ENCODE results near the gene IGFL3. TPM values are rescaled to one million over a fixed set of nuclear protein-coding genes. Genes with fewer than 3 reads are reported as not detected.

IGFL3 gene
- total RNA-seq, 1 experiment from 2014 or later: not detected

DNA sequence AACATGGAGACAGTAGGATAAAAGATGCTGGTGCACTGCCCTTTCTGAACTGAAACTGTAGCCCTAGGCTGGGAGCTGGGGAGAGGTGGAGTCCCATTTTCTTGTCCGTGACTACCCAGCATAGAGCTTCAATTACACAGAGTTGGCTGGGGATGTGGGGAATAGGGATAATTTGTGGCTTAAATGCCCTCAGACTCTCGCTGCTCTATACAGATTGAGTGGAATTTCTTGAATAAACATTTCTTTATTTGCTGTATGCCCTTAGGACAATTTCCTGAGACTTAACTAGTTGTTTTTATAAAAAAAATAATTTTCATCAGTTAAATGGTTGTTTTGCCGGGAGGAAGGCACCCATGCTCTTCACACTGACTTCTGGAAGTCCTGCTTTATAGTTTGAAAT is 30.7 kb upstream of the IGFL3 start:
- Histone ChIP-seq H3K4ac (ENCODE audit: low read depth, low read length) (no peak overlapping the region), H3K27me3 (ENCODE audit: insufficient read depth, low read length) (no peaks in the 10 kb centered on the region), H3K4me1 (ENCODE audit: insufficient read depth, low read length) (no peaks in the 10 kb centered on the region), H2BK5ac (ENCODE audit: insufficient read length, low read length) (no peak overlapping the region), H4K91ac (ENCODE audit: insufficient read length, low read depth, low read length) (no peak overlapping the region), H3K56ac (ENCODE audit: insufficient read length, low read depth, low read length) (no peak overlapping the region), H3K23me2 (ENCODE audit: insufficient read length, low read depth, low read length, poor library complexity, severe bottlenecking) (no peaks in the 10 kb centered on the region), H3K18ac (ENCODE audit: insufficient read length, low read depth, low read length) (no peak overlapping the region), H3K79me2 (ENCODE audit: insufficient read depth, low read length) (no peaks in the 10 kb centered on the region), H3K4me2 (ENCODE audit: insufficient read depth, insufficient read length, low read length) (no peak overlapping the region), H3K79me1 (ENCODE audit: insufficient read depth, low read depth, low read length, poor library complexity, severe bottlenecking) (no peaks in the 10 kb centered on the region), H3T11ph (ENCODE audit: low read length) (no peak overlapping the region), H3K9ac (ENCODE audit: extremely low read depth, insufficient read length, low read length) (no peak overlapping the region), H3K27ac (ENCODE audit: insufficient read length, low read depth, low read length) (no peak overlapping the region), H4K5ac (ENCODE audit: insufficient read length, low read depth, low read length) (no peak overlapping the region), H3K23ac (ENCODE audit: insufficient read length, low read depth, low read length) (no peak overlapping the region), H4K8ac (replicated peaks; ENCODE audit: insufficient read length, low read depth, low read length) (no peak overlapping the region), H3K14ac (ENCODE audit: insufficient read depth, low read length) (no peak overlapping the region), H4K20me1 (ENCODE audit: control insufficient read depth, insufficient read depth, insufficient read length) (no peaks in the 10 kb centered on the region), H3K9me3 (ENCODE audit: control insufficient read depth, low read depth, low read length) (no peaks in the 10 kb centered on the region), H2BK20ac (ENCODE audit: low read depth, low read length, poor library complexity, severe bottlenecking) (no peak overlapping the region), H2BK120ac (ENCODE audit: low read depth, low read length, poor library complexity, severe bottlenecking) (no peak overlapping the region), H2BK15ac (ENCODE audit: low read depth, low read length) (no peak overlapping the region), H2BK12ac (ENCODE audit: insufficient read length, low read depth, low read length) (no peak overlapping the region), H2AFZ (ENCODE audit: low read length) (no peak overlapping the region), H2AK5ac (ENCODE audit: insufficient read length, low read length) (no peak overlapping the region)
- H3K9me3 Mint-ChIP-seq: no peaks in the 10 kb centered on the region
- TF ChIP-seq, protein P1, sequence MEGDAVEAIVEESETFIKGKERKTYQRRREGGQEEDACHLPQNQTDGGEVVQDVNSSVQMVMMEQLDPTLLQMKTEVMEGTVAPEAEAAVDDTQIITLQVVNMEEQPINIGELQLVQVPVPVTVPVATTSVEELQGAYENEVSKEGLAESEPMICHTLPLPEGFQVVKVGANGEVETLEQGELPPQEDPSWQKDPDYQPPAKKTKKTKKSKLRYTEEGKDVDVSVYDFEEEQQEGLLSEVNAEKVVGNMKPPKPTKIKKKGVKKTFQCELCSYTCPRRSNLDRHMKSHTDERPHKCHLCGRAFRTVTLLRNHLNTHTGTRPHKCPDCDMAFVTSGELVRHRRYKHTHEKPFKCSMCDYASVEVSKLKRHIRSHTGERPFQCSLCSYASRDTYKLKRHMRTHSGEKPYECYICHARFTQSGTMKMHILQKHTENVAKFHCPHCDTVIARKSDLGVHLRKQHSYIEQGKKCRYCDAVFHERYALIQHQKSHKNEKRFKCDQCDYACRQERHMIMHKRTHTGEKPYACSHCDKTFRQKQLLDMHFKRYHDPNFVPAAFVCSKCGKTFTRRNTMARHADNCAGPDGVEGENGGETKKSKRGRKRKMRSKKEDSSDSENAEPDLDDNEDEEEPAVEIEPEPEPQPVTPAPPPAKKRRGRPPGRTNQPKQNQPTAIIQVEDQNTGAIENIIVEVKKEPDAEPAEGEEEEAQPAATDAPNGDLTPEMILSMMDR (conservative IDR thresholded peaks at IDR 0.05): no peak
- no peaks in the 10 kb centered on the region for H3K4me1 Mint-ChIP-seq
- no peak overlapping the region for H3K4me3 Mint-ChIP-seq
- no CpG with 5 or more reads among the region's 3 CpGs for WGBS (ENCODE audit: extremely low coverage, insufficient read length, low lambda C conversion rate)
- DNase-seq: no peak
- no peak overlapping the region for H3K27ac Mint-ChIP-seq
- no peaks in the 10 kb centered on the region for H3K36me3 Mint-ChIP-seq (ENCODE audit: insufficient read depth in 1 of 3, low read depth in 3 of 3)
- peaks cover 14% of the 10 kb centered on the region for H3K27me3 Mint-ChIP-seq (ENCODE audit: low read depth)

Measured in H9 (cell line).